BJ (cell line): ENCODE data around the gene KCNC4. TPM values are rescaled to one million over a fixed set of nuclear protein-coding genes. Genes with fewer than 3 reads are reported as not detected.

Experiments used
- CTCF ChIA-PET: fragments of 350-600 bp; formaldehyde crosslinking; extraction: SDS; loops from one replicate; lab custom pipeline; 2021; ENCODE audit warnings: antibody characterized with exemption, inconsistent platforms; lab: Yijun Ruan, JAX
- POLR2A ChIA-PET: fragments of 300-600 bp; sonication (Branson Sonifier 250); formaldehyde crosslinking; extraction: SDS; loops from one replicate; lab custom pipeline; 2021; ENCODE audit warnings: antibody characterized with exemption; lab: Charles Lee
- DNase-seq: peaks from one replicate; pipeline ENCODE4 v3.0.0-alpha.2; 2011; ENCODE audit warnings: low read depth
- H3K27me3 ChIP-seq: 2 replicates; pipeline ENCODE4 v1.6.0; 2011; ENCODE audit warnings: low read length; ENCODE audit not compliant: control insufficient read depth, insufficient read depth
- H3K36me3 ChIP-seq: 2 replicates; pipeline ENCODE4 v1.5.1; 2011; ENCODE audit warnings: low read length; ENCODE audit not compliant: control insufficient read depth, insufficient read depth
- H3K4me3 ChIP-seq: 2 replicates; pipeline ENCODE4 v1.5.1; 2011; ENCODE audit warnings: low read depth, mild to moderate bottlenecking, control low read depth, low read length
- polyA plus RNA-seq: library from polyadenylated mRNA; depleted of rRNA; stranded (reverse); fragments of >200 nt; gene quantifications from 2 replicates; pipeline ENCODE4 v1.2.3, GENCODE V29; 2011
- TF ChIP-seq, protein P1 (sequence below): IDR thresholded peaks from 2 replicates; pipeline ENCODE4 v1.5.1; 2011; ENCODE audit warnings: low read depth, mild to moderate bottlenecking, control low read depth, inconsistent platforms, low read length, moderate library complexity; ENCODE audit not compliant: insufficient read depth

The KCNC4 gene
- polyA plus RNA-seq, 1 experiment, result 2.6 TPM

DNA sequence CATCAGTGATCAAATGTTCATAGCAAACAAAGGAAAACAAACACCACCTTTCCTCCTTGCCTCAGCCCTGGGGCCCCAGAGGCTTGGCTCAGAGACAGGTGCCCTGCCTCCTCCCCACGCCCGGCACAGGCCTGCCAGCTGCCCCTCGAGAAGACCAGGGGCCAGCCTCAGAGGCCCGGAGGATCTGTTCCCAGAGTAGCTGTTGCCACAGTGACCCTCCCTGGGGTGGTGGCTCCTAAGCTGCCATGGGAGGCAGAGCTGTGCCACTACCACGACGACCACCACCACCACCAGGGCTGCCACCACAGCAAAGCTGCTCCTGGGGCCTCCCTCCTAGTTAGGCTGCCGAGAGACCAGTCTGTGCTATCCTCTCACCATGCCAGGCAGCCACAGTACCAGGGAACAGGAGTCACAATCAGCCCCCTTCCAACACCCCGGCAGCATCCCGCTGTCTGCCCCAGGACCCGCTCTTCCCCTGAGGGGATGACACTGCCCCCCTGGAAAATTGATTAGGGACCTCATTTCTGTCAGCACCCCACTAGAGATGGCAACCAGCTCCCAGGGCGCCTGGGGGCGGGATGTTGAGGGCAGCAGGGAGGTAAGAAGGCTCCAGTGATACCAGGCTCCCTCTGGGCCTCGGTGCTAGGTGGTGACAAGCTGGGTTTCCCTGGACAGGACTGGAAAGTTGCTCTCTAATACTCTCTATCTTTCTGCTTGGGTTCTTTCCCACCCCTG is 30.5 kb downstream of the KCNC4 start:
- DNase-seq, result no peak
- H3K4me3 ChIP-seq, result no peak overlapping the region
- POLR2A ChIA-PET, result no interaction called here
- no peaks in the 10 kb centered on the region for H3K27me3 ChIP-seq
- CTCF ChIA-PET, result interaction anchor here (1.3 to 1.8 kb wide), 2 partner anchors 16 to 33 kb away, joined by 3 to 4 read pairs; no protein-coding TSS in a partner anchor
- H3K36me3 ChIP-seq, result no peaks in the 10 kb centered on the region
- TF ChIP-seq, protein P1, sequence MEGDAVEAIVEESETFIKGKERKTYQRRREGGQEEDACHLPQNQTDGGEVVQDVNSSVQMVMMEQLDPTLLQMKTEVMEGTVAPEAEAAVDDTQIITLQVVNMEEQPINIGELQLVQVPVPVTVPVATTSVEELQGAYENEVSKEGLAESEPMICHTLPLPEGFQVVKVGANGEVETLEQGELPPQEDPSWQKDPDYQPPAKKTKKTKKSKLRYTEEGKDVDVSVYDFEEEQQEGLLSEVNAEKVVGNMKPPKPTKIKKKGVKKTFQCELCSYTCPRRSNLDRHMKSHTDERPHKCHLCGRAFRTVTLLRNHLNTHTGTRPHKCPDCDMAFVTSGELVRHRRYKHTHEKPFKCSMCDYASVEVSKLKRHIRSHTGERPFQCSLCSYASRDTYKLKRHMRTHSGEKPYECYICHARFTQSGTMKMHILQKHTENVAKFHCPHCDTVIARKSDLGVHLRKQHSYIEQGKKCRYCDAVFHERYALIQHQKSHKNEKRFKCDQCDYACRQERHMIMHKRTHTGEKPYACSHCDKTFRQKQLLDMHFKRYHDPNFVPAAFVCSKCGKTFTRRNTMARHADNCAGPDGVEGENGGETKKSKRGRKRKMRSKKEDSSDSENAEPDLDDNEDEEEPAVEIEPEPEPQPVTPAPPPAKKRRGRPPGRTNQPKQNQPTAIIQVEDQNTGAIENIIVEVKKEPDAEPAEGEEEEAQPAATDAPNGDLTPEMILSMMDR, result no peak

DNA sequence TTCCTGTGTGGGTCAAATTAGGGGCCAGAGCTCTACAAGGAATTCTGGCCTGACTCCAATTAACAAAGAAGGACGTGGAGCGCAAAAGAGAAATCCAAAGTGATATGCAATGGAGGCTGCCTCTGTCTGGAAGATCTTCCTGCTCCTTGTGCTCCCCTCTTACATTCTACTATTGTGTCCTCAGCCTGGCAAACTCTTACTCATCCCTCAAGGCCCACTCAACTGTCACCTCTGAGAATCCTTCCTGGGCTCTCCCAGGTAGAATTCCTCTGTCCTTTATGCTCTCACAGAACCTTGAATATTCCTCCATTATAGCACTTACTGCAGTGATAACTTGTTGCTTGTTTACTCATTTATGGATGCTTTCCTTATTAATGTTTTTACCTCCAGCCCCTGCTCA is 31.4 kb downstream of the KCNC4 start:
- TF ChIP-seq, protein P1, result no peak
- POLR2A ChIA-PET, result no interaction called here
- Histone ChIP-seq H3K4me3 (no peak overlapping the region), H3K36me3 (no peaks in the 10 kb centered on the region), H3K27me3 (no peaks in the 10 kb centered on the region)
- no peak for DNase-seq
- CTCF ChIA-PET, result interaction anchor here (1.3 to 1.8 kb wide), 2 partner anchors 15 to 34 kb away, joined by 3 to 4 read pairs; no protein-coding TSS in a partner anchor

DNA sequence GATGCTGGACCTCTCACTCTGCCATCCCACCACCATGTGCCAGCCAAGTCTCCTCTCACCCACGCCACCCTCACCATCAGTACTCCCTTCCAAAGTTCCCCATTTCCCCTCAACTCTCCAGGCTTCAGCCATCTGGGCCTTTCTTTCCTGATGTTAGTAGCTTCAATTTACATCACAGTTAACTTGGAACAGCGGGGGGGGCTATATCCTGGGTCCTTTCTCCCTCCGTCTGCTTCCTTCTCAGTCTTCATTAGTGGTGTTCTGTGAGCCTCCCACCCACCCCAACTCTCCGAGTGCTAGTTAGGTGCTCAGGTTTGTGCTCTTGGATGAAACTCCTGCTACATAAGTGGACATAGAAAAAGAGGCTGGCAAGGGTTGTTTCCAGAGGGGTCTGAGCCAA is 31.9 kb downstream of the KCNC4 start:
- TF ChIP-seq, protein P1, result no peak
- no peak for DNase-seq
- POLR2A ChIA-PET, result no interaction called here
- CTCF ChIA-PET, result interaction anchor here (1.8 kb wide), 1 partner anchor 14 kb away, joined by 4 read pairs; no protein-coding TSS in a partner anchor
- Histone ChIP-seq H3K27me3 (no peaks in the 10 kb centered on the region), H3K36me3 (no peaks in the 10 kb centered on the region), H3K4me3 (no peak overlapping the region)

DNA sequence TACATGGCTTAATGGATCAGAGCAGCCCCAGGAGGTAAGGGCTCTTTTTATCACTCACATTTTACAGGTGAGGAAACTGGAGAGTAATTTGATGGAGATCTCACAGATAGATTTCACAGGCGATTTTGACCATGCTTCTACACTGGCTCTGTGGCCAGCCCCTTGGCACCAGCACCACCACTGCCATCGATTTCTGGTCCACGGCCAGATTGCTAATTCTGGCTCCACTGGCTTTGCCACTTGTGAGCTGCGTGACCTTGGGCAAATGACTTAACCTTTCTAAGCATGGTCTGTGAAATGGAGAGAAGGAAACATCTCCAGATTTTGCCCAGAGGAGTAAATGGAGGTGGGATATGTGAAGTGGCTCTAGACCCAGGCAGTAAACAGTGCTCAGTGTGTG is 32.6 kb downstream of the KCNC4 start:
- Histone ChIP-seq H3K4me3 (no peak overlapping the region), H3K36me3 (no peaks in the 10 kb centered on the region), H3K27me3 (no peaks in the 10 kb centered on the region)
- CTCF ChIA-PET, result no interaction called here
- no peak for DNase-seq
- POLR2A ChIA-PET, result no interaction called here
- TF ChIP-seq, protein P1, result no peak

DNA sequence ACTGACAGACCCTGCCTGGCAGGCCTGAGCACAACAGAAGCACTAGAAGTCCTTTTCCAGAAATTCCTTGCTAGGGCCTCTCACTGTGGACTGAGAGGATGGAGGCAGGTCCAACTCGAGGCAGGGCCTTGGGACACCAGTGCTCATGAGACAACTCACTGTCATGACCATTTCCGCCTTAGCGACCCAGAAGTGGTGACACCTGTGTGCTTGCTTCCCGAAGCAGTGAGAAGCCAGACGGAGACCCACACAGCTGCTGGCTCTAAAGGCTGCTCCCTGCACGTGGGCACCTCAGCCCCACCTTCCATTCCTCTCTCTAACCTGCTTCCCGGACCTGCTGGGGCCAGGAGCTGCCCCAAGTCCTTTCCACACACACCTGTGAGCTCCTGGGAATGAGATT is 33.0 kb downstream of the KCNC4 start:
- no peak overlapping the region for H3K4me3 ChIP-seq
- no peak for DNase-seq
- CTCF ChIA-PET, result interaction anchor here (2.4 kb wide), 1 partner anchor 36 kb away, joined by 12 read pairs; no protein-coding TSS in a partner anchor
- no peaks in the 10 kb centered on the region for H3K36me3 ChIP-seq
- POLR2A ChIA-PET, result no interaction called here
- no peaks in the 10 kb centered on the region for H3K27me3 ChIP-seq
- TF ChIP-seq, protein P1, result no peak
